ENCODE results near the gene JPH2. TPM values are rescaled to one million over a fixed set of nuclear protein-coding genes. Genes with fewer than 3 reads are reported as not detected.
A peak's percentile ranks its signal among the peaks of the same experiment; 100 is the strongest.

The JPH2 gene
- total RNA-seq, 2 donors from 2014 or later = 0.92 to 12.9 TPM

GRCh38 chr20:44115762-44116644 is 71.0 kb downstream of the JPH2 start:
- DNase-seq (no peak), ATAC-seq (peak; percentile 8)
- intact Hi-C loops (cut with DNase I, micrococcal nuclease) = loop anchor here (2.0 to 10.0 kb wide), 2 partner anchors 69 to 75 kb away; partner anchors contain the start of gene JPH2 (in 1 of the 2)

DNA sequence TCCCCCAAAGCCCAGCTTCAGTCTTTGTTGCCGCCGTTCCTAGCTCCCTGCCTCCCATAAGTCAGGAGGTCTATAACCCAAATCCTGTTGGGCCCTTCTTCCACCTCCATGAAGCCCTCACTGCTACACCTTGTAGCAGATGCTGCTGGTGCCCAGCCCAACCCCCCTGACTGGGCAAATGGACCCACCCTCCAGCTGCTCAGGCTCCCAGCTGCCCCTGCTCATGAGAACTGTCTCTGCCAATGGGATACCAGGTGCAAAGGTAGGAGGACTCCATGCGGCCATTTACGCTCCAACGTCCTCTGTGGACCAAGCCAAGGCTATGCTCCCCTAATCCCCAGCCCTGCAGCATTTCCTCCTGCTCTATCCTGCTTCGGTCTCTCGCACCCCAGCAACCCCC is 71.8 kb downstream of the JPH2 start:
- intact Hi-C loops (cut with DNase I, micrococcal nuclease) = loop anchor here in 1 of 2 donors (10.0 kb wide), 1 partner anchor 70 kb away; the partner anchor contains the start of gene JPH2
- ATAC-seq = no peak
- DNase-seq = no peak

DNA sequence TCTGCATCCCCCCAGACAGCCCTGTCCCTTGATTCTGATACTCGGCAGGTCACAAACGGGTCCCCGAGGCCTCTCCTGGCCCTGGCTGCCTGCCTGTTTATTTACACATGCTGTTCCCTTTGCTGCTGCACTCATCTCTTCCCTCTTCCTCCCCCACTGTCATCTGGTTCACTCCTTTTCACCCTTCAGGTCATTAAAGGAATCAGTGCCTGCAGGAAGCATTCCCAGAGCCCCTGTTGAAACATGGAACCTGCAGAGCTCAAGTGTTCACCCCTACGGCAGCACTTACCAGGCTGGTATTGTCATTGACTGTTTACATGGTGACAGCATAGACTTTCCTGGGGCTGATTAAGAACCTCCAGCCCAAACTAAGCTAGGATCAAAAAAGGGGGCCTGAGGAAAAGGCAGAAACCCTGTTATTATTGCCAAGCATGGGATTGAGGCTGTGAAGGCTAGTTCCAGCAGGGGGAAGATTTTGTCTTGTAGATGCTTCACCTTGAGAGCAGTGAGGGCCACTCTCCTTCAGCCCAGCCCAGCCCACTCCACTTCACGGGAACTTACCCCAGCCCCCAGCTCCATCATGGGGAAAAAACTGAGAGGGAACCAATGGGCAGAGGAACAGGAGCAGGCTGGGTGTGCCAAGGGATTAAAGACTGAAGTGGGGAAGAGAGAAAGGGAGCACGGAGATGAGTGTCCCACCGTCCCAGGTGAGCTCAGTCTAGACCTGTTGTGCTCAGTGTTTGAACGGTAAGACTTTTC is 73.2 kb downstream of the JPH2 start:
- intact Hi-C loops (cut with DNase I, micrococcal nuclease) = loop anchor here in 1 of 2 donors (10.0 kb wide), 1 partner anchor 71 kb away; the partner anchor contains the start of gene JPH2
- ATAC-seq = no peak
- DNase-seq = no peak

- ATAC-seq (no peak), DNase-seq (no peak)
- intact Hi-C loops (cut with DNase I, micrococcal nuclease) = loop anchor here in 1 of 2 donors (10.0 kb wide), 1 partner anchor 72 kb away; the partner anchor contains the start of gene JPH2
These were observed 73.9 kb downstream of the JPH2 start for GRCh38 chr20:44112889-44113617.

DNA sequence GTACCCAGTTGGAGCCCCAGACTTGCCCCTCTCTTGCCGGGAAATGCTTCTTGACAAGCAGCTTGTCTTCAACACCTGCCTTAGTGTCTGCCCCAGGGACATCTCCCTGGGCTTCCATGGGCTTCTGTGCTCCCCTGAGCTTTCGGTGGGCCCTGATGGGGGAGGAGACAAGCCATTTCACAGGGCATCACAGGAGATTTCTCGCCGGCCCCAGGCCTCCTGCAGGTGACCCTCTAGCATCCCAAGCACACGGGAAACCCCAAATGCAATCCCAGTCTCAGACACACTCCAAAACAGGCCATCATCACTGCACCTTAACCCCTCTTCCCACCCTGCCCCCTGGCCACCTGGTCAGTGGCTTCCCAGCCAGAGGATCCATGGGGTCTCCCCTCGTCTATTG is 74.5 kb downstream of the JPH2 start:
- ATAC-seq (no peak), DNase-seq (no peak)
- intact Hi-C loops (cut with DNase I, micrococcal nuclease) = loop anchor here in 1 of 2 donors (10.0 kb wide), 1 partner anchor 72 kb away; the partner anchor contains the start of gene JPH2

- DNase-seq = no peak
- intact Hi-C loops (cut with DNase I, micrococcal nuclease) = loop anchor here in 1 of 2 donors (10.0 kb wide), 1 partner anchor 73 kb away; the partner anchor contains the start of gene JPH2
- no peak for ATAC-seq
These were observed 75.2 kb downstream of the JPH2 start for GRCh38 chr20:44111712-44112335.

- no peak for ATAC-seq
- intact Hi-C loops (cut with DNase I, micrococcal nuclease) = loop anchor here in 1 of 2 donors (10.0 kb wide), 1 partner anchor 74 kb away; the partner anchor contains the start of gene JPH2
- no peak for DNase-seq
These were observed 76.0 kb downstream of the JPH2 start for GRCh38 chr20:44110816-44111568.

GRCh38 chr20:44109951-44110361 is 77.0 kb downstream of the JPH2 start:
- intact Hi-C loops (cut with DNase I, micrococcal nuclease) = loop anchor here in 1 of 2 donors (10.0 kb wide), 1 partner anchor 75 kb away; the partner anchor contains the start of gene JPH2
- ATAC-seq (no peak), DNase-seq (no peak)

GRCh38 chr20:44106615-44107014 is 80.4 kb downstream of the JPH2 start:
- intact Hi-C loops (cut with DNase I, micrococcal nuclease) = no loop called here
- DNase-seq (no peak), ATAC-seq (no peak)

GRCh38 chr20:44104798-44105517 is 82.0 kb downstream of the JPH2 start:
- DNase-seq (no peak), ATAC-seq (peak; percentile 36)
- intact Hi-C loops (cut with DNase I, micrococcal nuclease) = no loop called here

DNA sequence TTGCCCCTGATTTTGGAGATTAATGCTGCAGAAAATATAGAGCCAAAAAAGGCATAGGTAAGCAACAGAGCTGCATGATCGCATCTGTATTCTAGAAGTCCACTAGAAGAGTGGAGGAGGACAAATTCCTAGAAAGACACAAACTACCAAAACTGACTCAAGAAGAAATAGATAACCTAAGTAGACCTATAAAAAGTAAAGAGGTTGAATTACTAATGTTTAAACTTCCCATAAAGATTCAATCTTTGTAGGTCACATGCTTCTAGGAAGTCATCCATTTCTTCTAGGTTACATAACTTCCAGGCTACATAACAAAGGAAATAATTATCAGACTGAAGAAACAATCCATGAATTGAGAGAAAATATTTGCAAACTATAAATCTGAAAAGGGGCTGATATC is 84.4 kb downstream of the JPH2 start:
- ATAC-seq = no peak
- intact Hi-C loops (cut with DNase I, micrococcal nuclease) = no loop called here
- DNase-seq = no peak

- DNase-seq (no peak), ATAC-seq (no peak)
- intact Hi-C loops (cut with DNase I, micrococcal nuclease) = no loop called here
These were observed 87.2 kb downstream of the JPH2 start for GRCh38 chr20:44099832-44100231.

GRCh38 chr20:44098657-44099056 is 88.3 kb downstream of the JPH2 start:
- DNase-seq (no peak), ATAC-seq (no peak)
- intact Hi-C loops (cut with DNase I, micrococcal nuclease) = no loop called here

GRCh38 chr20:44098256-44098630 is 88.7 kb downstream of the JPH2 start:
- DNase-seq = no peak
- no peak for ATAC-seq
- intact Hi-C loops (cut with DNase I, micrococcal nuclease) = no loop called here

- intact Hi-C loops (cut with DNase I, micrococcal nuclease) = no loop called here
- ATAC-seq (peak; percentile 19), DNase-seq (no peak)
These were observed 89.3 kb downstream of the JPH2 start for GRCh38 chr20:44097521-44098255.

DNA sequence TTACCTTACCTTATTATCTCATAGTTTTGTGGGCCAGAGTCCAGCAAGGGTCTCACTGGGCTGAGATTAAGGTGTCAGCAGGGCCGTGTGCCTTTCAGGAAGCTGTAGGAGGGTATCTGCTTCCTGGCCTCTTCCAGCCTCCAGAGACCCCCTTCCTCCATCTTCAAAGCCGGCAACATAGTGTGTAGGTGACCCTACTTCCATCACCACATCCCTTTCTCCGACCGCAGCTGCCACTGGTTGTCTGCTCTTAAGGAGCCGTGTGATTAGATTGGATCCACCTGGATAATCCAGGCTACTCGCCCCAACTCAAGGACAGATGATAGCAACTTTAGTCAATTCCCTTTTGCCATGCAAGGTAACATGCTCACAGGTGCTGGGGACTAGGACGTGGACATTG is 91.2 kb downstream of the JPH2 start:
- DNase-seq (no peak), ATAC-seq (no peak)
- intact Hi-C loops (cut with DNase I, micrococcal nuclease) = no loop called here

DNA sequence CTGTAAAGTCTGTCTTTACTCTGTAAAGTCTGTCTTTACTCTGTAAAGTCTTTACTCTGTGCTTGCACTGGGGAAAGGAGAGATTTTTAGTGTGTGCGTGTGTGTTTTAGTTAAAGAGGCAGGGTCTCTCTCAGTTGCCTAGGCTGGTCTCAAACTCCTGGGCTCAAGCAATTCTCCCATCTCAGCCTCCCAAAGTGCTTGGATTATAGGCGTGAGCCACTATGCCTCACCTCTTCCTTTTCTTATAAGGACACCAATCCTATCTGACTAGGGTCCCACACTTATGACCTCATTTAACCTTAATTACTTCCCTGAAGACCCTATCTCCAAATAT is 93.8 kb downstream of the JPH2 start:
- ATAC-seq = no peak
- intact Hi-C loops (cut with DNase I, micrococcal nuclease) = no loop called here
- no peak for DNase-seq

All from left colon (tissue), 2 donors.